GM12875 (cell line): ENCODE data around the gene PEA15.
A peak's percentile ranks its signal among the peaks of the same experiment; 100 is the strongest.

ENCODE experiments used
- H3K4me3 ChIP-seq: one replicate; pipeline ENCODE4 v1.5.1; 2011; ENCODE audit warnings: low read depth, low read length, control low read depth
- CTCF ChIP-seq: IDR thresholded peaks from 2 replicates; pipeline ENCODE4 v1.5.1; 2011; ENCODE audit warnings: low read depth, mild to moderate bottlenecking, control low read depth, inconsistent platforms, low read length, moderate library complexity, borderline replicate concordance; ENCODE audit not compliant: insufficient read depth

PEA15 gene

GRCh38 chr1:160216301-160216700 lies 11.1 kb downstream of the PEA15 start:
- H3K4me3 ChIP-seq, result no peak overlapping the region
- TF ChIP-seq CTCF, result no peak

- no peak for TF ChIP-seq CTCF
- H3K4me3 ChIP-seq, result no peak overlapping the region
Observed at GRCh38 chr1:160217481-160218051, 12.4 kb downstream of the PEA15 start.

- no peak overlapping the region for H3K4me3 ChIP-seq
- 0 out of 2 replicates have a peak, but pooled peaks have one; percentile 16 for TF ChIP-seq CTCF
Observed at GRCh38 chr1:160219062-160219929, 14.1 kb downstream of the PEA15 start.

- no peak overlapping the region for H3K4me3 ChIP-seq
- no peak for TF ChIP-seq CTCF
Observed at GRCh38 chr1:160220301-160220700, 15.1 kb downstream of the PEA15 start.

- no peak overlapping the region for H3K4me3 ChIP-seq
- no peak for TF ChIP-seq CTCF
Observed at GRCh38 chr1:160221089-160221488, 15.9 kb downstream of the PEA15 start.

- TF ChIP-seq CTCF, result no peak
- H3K4me3 ChIP-seq, result no peak overlapping the region
Observed at GRCh38 chr1:160222546-160222945, 17.4 kb downstream of the PEA15 start.

GRCh38 chr1:160224606-160225005 lies 19.4 kb downstream of the PEA15 start:
- H3K4me3 ChIP-seq, result no peak overlapping the region
- TF ChIP-seq CTCF, result no peak
